Ishikawa (cell line): ENCODE data around the gene PFAS.

Experiments
- CEBPB ChIP-seq: IDR thresholded peaks from 2 replicates; pipeline ENCODE4 v1.6.1; 2012
- EP300 ChIP-seq: IDR thresholded peaks from 2 replicates; pipeline ENCODE4 v1.6.1; 2012; ENCODE audit warnings: borderline replicate concordance
- FOXM1 ChIP-seq: IDR thresholded peaks from 2 replicates; pipeline ENCODE4 v1.6.1; 2012; ENCODE audit warnings: low read depth, borderline replicate concordance
- RAD21 ChIP-seq: IDR thresholded peaks from 2 replicates; pipeline ENCODE4 v1.6.1; 2012; ENCODE audit warnings: low read depth

DNA sequence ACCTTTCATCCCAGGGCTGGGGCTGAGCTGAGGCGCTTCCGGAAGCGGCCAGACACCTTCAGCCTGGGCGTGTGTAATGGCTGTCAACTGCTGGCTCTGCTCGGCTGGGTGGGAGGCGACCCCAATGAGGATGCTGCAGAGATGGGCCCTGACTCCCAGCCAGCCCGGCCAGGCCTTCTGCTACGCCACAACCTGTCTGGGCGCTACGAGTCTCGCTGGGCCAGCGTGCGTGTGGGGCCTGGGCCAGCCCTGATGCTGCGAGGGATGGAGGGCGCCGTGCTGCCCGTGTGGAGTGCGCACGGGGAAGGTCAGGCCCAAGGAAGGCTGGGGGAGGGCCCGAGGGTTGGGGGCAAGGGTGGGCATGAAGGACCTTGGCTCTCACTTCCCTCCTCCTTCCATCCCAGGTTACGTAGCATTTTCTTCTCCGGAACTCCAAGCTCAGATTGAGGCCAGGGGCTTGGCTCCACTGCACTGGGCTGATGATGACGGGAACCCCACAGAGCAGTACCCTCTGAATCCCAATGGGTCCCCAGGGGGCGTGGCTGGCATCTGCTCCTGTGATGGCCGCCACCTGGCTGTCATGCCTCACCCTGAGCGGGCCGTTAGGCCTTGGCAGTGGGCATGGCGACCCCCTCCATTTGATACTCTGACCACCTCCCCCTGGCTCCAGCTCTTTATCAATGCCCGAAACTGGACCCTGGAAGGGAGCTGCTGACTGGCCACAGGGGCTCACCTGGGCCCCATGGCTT lies 19.6 kb downstream of the PFAS start:
- no peak for TF ChIP-seq RAD21
- TF ChIP-seq CEBPB, result no peak
- no peak for TF ChIP-seq EP300
- no peak for TF ChIP-seq FOXM1
